ENCODE data around the gene TSPAN32.

DNA sequence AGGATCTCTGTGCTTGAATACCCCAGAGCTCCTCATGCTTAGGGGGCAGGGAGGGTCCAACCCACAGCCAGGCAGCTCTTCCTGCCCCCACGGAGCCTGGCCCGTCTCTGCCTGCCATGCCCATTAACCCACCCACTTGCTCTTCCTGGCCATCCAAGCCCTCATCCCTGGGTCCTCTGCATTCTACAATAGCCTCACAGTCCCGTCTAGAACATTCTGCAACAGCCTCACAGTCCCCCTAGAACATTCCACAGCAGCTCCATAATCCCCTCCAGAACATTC is 15.1 kb downstream of the TSPAN32 start:
- TF ChIP-seq, protein P1, sequence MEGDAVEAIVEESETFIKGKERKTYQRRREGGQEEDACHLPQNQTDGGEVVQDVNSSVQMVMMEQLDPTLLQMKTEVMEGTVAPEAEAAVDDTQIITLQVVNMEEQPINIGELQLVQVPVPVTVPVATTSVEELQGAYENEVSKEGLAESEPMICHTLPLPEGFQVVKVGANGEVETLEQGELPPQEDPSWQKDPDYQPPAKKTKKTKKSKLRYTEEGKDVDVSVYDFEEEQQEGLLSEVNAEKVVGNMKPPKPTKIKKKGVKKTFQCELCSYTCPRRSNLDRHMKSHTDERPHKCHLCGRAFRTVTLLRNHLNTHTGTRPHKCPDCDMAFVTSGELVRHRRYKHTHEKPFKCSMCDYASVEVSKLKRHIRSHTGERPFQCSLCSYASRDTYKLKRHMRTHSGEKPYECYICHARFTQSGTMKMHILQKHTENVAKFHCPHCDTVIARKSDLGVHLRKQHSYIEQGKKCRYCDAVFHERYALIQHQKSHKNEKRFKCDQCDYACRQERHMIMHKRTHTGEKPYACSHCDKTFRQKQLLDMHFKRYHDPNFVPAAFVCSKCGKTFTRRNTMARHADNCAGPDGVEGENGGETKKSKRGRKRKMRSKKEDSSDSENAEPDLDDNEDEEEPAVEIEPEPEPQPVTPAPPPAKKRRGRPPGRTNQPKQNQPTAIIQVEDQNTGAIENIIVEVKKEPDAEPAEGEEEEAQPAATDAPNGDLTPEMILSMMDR (IDR thresholded peaks at IDR 0.05 in 2 of 3, conservative IDR thresholded peaks at IDR 0.05 in 1 of 3; ENCODE audit: borderline replicate concordance in 1 of 3, insufficient read depth in 1 of 3, low read depth in 2 of 3, low read length in 2 of 3): no peak
- no peak for TF ChIP-seq ATF3 (IDR thresholded peaks at IDR 0.05)
- TF ChIP-seq SRF (IDR thresholded peaks at IDR 0.05; ENCODE audit: low read depth): no peak
- TF ChIP-seq, protein P2, sequence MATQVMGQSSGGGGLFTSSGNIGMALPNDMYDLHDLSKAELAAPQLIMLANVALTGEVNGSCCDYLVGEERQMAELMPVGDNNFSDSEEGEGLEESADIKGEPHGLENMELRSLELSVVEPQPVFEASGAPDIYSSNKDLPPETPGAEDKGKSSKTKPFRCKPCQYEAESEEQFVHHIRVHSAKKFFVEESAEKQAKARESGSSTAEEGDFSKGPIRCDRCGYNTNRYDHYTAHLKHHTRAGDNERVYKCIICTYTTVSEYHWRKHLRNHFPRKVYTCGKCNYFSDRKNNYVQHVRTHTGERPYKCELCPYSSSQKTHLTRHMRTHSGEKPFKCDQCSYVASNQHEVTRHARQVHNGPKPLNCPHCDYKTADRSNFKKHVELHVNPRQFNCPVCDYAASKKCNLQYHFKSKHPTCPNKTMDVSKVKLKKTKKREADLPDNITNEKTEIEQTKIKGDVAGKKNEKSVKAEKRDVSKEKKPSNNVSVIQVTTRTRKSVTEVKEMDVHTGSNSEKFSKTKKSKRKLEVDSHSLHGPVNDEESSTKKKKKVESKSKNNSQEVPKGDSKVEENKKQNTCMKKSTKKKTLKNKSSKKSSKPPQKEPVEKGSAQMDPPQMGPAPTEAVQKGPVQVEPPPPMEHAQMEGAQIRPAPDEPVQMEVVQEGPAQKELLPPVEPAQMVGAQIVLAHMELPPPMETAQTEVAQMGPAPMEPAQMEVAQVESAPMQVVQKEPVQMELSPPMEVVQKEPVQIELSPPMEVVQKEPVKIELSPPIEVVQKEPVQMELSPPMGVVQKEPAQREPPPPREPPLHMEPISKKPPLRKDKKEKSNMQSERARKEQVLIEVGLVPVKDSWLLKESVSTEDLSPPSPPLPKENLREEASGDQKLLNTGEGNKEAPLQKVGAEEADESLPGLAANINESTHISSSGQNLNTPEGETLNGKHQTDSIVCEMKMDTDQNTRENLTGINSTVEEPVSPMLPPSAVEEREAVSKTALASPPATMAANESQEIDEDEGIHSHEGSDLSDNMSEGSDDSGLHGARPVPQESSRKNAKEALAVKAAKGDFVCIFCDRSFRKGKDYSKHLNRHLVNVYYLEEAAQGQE (IDR thresholded peaks at IDR 0.05; ENCODE audit: low read depth): no peak
- TF ChIP-seq MAX (IDR thresholded peaks at IDR 0.05): no peak
- no peak for TF ChIP-seq TCF7L2 (IDR thresholded peaks at IDR 0.05; ENCODE audit: borderline replicate concordance, extremely low read depth, insufficient read depth, insufficient read length)
- no peak for TF ChIP-seq POLR2A (IDR thresholded peaks at IDR 0.05; ENCODE audit: borderline replicate concordance, extremely low read depth, insufficient read depth, insufficient read length)
- no peak for TF ChIP-seq POLR2AphosphoS5 (IDR thresholded peaks at IDR 0.05; ENCODE audit: low read depth, low read length)
- no peak for TF ChIP-seq EZH2 (IDR thresholded peaks at IDR 0.05)
- TF ChIP-seq SP1 (IDR thresholded peaks at IDR 0.05; ENCODE audit: low read depth): no peak
- no peak for TF ChIP-seq YY1 (IDR thresholded peaks at IDR 0.05; ENCODE audit: extremely low read depth, insufficient replicate concordance, low read depth, low read length)

All from HCT116 (cell line).